K562 (cell line): ENCODE results near the gene FKBP8. TPM values are rescaled to one million over a fixed set of nuclear protein-coding genes. Genes with fewer than 3 reads are reported as not detected.

ENCODE experiments used
- CBX1 ChIP-seq: sonication (generic); IDR thresholded peaks from 2 replicates; pipeline ENCODE4 v1.6.1; 2016; ENCODE audit warnings: antibody characterized with exemption, low read depth, mild to moderate bottlenecking
- DLX4 ChIP-seq: fragments of 250-450 bp; sonication (Bioruptor Pico); IDR thresholded peaks from 2 replicates; pipeline ENCODE4 v1.6.1; 2021; ENCODE audit warnings: mild to moderate bottlenecking
- FOXJ3 ChIP-seq: sonication (generic); formaldehyde crosslinking; IDR thresholded peaks from 2 replicates; pipeline ENCODE4 v1.4.0; 2020; ENCODE audit warnings: mild to moderate bottlenecking, missing genetic modification reagents
- FOXK2 ChIP-seq, 2 experiments: fragments of 450-650 bp; IDR thresholded peaks in 1 of 2; conservative IDR thresholded peaks in 1 of 2; 2 replicates each; pipeline ENCODE4 v1.6.1; 2016; ENCODE audit warnings: low read depth in 2 of 2, mild to moderate bottlenecking in 1 of 2
- HMG20A ChIP-seq: fragments of 450-650 bp; formaldehyde crosslinking; conservative IDR thresholded peaks from 2 replicates; pipeline ENCODE4 v1.4.0; 2020; ENCODE audit warnings: mild to moderate bottlenecking, mixed read lengths
- MIER1 ChIP-seq: fragments of 450-650 bp; IDR thresholded peaks from 2 replicates; pipeline ENCODE4 v1.6.1; 2016; ENCODE audit warnings: antibody characterized with exemption, mild to moderate bottlenecking, low read depth
- MITF ChIP-seq: IDR thresholded peaks from 2 replicates; pipeline ENCODE4 v1.6.1; 2014; ENCODE audit warnings: antibody characterized with exemption
- MNT ChIP-seq, 2 experiments: fragments of 450-650 bp; conservative IDR thresholded peaks; 2 replicates each; pipeline ENCODE4 v1.6.1; 2017; ENCODE audit warnings: mild to moderate bottlenecking in 2 of 2, moderate library complexity in 2 of 2
- NR1H2 ChIP-seq: sonication (generic); formaldehyde crosslinking; IDR thresholded peaks from 2 replicates; pipeline ENCODE4 v1.4.0; 2020; ENCODE audit warnings: mild to moderate bottlenecking, missing genetic modification reagents
- PHB2 ChIP-seq: fragments of 450-650 bp; IDR thresholded peaks from 2 replicates; pipeline ENCODE4 v1.6.1; 2017; ENCODE audit warnings: low read depth
- POLR2A ChIP-seq: fragments of 450-650 bp; conservative IDR thresholded peaks from 2 replicates; pipeline ENCODE4 v1.6.1; 2016
- RFX7 ChIP-seq: fragments of 250-450 bp; sonication (Bioruptor Pico); IDR thresholded peaks from 2 replicates; pipeline ENCODE4 v1.5.1; 2021; ENCODE audit warnings: mild to moderate bottlenecking
- SREBF2 ChIP-seq: sonication (generic); formaldehyde crosslinking; IDR thresholded peaks from 2 replicates; pipeline ENCODE4 v1.4.0; 2020; ENCODE audit warnings: mild to moderate bottlenecking, missing genetic modification reagents
- ZBTB49 ChIP-seq: sonication (generic); formaldehyde crosslinking; IDR thresholded peaks from 2 replicates; pipeline ENCODE4 v1.8.0; 2022; ENCODE audit warnings: missing genetic modification reagents, mild to moderate bottlenecking, borderline replicate concordance
- polyA plus RNA-seq, 8 experiments: library from polyadenylated mRNA; depleted of rRNA in 4 of 8; stranded (reverse) in 5 of 8; unstranded in 3 of 8; fragments of >200 nt; fragmentation: Nextera tagmentation in 2 of 8; fragmentation: Illumina TruSeq in 1 of 8; extraction: Ambion mirVana in 2 of 8; extraction: Trizol in 1 of 8; gene quantifications; 2 replicates each; pipeline versions ENCODE4 v1.2.1 to v1.2.3, GENCODE V29; 2011 to 2014; ENCODE audit warnings: inconsistent platforms in 1 of 8, missing spikeins in 1 of 8
- total RNA-seq, 7 experiments: library from RNA; depleted of rRNA in 6 of 7; stranded (reverse); fragments of >200 nt in 6 of 7; fragmentation: Illumina TruSeq in 2 of 7; extraction: Trizol in 2 of 7; gene quantifications; 2 replicates each; pipeline versions ENCODE4 v1.2.1 to v1.2.3, GENCODE V29; 2011 to 2021; ENCODE audit warnings: low replicate concordance in 1 of 7
- TF ChIP-seq, protein P1 (sequence below): sonication (generic); formaldehyde crosslinking; IDR thresholded peaks from 2 replicates; pipeline ENCODE4 v1.9.0; 2022; ENCODE audit warnings: mild to moderate bottlenecking, missing genetic modification reagents

FKBP8 gene
- total and polyA plus RNA-seq, 9 of the 15 experiments (the other 6 are each of a cell fraction or from before 2014, with no cell fraction given) = 0.46 to 236 (median 104) TPM

DNA sequence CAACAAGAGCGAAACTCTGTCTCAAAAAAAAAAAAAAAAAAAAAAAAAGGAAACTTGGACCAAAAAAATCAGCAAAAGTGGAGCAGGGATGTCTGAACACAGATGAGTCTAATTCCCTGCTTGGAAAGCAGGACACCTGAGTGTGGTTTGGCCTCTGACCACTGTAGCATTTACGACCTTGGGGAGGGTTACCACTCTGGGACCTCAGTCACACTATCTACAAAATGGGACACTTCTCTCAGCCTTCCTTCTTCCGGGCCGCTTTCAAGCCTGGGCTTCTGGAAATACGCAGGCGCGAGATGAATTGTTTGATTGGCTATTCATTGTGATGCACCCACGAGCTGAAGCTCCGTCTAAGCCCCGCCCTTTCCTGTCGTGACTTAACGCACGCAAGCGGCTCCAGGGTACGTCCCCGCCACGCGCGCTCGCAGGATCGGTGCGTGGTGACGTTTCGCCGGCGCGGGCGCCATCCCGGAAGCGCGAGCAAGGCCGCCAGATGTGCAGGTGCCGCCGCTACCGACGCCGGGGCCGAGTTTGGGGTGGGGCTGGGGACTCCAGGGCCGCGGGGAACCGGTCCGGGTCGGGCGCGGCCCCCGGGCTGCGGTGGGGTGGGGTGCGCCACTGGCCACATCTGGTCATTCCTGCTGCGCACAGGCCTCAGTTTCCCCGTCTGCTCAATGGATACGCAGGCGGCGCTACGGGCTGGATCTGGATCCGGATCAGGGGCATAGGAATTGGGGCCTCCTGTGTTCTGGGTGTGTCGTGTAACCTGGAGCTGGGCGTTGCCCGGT is 14.2 kb upstream of the FKBP8 start, which contains the start of gene KXD1 (continued):
- TF ChIP-seq ZBTB49 (CRISPR knock-in tag) (no peak), HMG20A (CRISPR knock-in tag) (no peak), PHB2 (no peak), SREBF2 (no peak), MITF (no peak), FOXJ3 (CRISPR knock-in tag) (no peak), DLX4 (CRISPR knock-in tag) (no peak), POLR2A (peak; percentile 80), FOXK2 (conservative IDR thresholded peaks at IDR 0.05 in 1 of 2, IDR thresholded peaks at IDR 0.05 in 1 of 2; ENCODE audit: low read depth in 2 of 2) (no peak; a peak in 1 of 4 replicates), NR1H2 (CRISPR knock-in tag) (no peak), MNT (conservative IDR thresholded peaks at IDR 0.05) (peak; percentile 89 to 94), MIER1 (no peak), RFX7 (CRISPR knock-in tag) (no peak), CBX1 (peak; percentile 99; the same call in 1 of the 2 replicates)
- TF ChIP-seq, protein P1, sequence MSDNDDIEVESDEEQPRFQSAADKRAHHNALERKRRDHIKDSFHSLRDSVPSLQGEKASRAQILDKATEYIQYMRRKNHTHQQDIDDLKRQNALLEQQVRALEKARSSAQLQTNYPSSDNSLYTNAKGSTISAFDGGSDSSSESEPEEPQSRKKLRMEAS (CRISPR knock-in tag) = peak; percentile 83
